Ascending aorta (tissue), 2 donors: Measurements from ENCODE around the gene ZNF277. TPM values are rescaled to one million over a fixed set of nuclear protein-coding genes. Genes with fewer than 3 reads are reported as not detected.

ENCODE experiments used
- DNase-seq, 2 donors: peaks; one replicate each; pipeline ENCODE4 v3.0.0-alpha.2; 2019; ENCODE audit warnings: low spot score in 2 of 2
- H3K27ac ChIP-seq, 2 donors: fragments of 200-600 bp; sonication (generic); one replicate each; pipeline ENCODE4 v1.5.1; 2016 to 2017; ENCODE audit warnings: mild to moderate bottlenecking in 1 of 2
- H3K27me3 ChIP-seq: fragments of 200-600 bp; sonication (generic); one replicate; pipeline ENCODE4 v1.5.1; 2017
- H3K36me3 ChIP-seq, 2 donors: fragments of 200-600 bp; sonication (generic); one replicate each; pipeline ENCODE4 v1.5.1; 2016
- H3K4me1 ChIP-seq, 2 donors: fragments of 200-600 bp; sonication (generic); one replicate each; pipeline ENCODE4 v1.5.1; 2016 to 2017; ENCODE audit warnings: mild to moderate bottlenecking in 1 of 2
- H3K4me3 ChIP-seq, 2 donors: fragments of 200-600 bp; sonication (generic); one replicate each; pipeline ENCODE4 v1.5.1; 2016 to 2017; ENCODE audit warnings: mild to moderate bottlenecking in 1 of 2
- H3K9me3 ChIP-seq, 2 donors: fragments of 200-600 bp; sonication (generic); one replicate each; pipeline ENCODE4 v1.5.1; 2016
- intact Hi-C: fragments of 100-400 bp; cut with DNase I; formaldehyde crosslinking; loops from one replicate; pipeline ENCODE4 v1.15.1; 2023
- total RNA-seq: library from RNA; depleted of rRNA; stranded (reverse); fragments of >200 nt; gene quantifications from one replicate; pipeline ENCODE4 v1.1.0, GENCODE V29; 2016
- TF ChIP-seq, protein P1 (sequence below), 3 experiments: fragments of 200-600 bp in 2 of 3; fragments of 450-650 bp in 1 of 3; sonication (generic) in 2 of 3; IDR thresholded peaks; one replicate each; pipeline ENCODE4 v1.5.1; 2016 to 2019; ENCODE audit warnings: antibody characterized with exemption in 3 of 3, mild to moderate bottlenecking in 1 of 3, moderate library complexity in 1 of 3

ZNF277 gene
- total RNA-seq, 1 donor from 2014 or later: 0.43 TPM

DNA sequence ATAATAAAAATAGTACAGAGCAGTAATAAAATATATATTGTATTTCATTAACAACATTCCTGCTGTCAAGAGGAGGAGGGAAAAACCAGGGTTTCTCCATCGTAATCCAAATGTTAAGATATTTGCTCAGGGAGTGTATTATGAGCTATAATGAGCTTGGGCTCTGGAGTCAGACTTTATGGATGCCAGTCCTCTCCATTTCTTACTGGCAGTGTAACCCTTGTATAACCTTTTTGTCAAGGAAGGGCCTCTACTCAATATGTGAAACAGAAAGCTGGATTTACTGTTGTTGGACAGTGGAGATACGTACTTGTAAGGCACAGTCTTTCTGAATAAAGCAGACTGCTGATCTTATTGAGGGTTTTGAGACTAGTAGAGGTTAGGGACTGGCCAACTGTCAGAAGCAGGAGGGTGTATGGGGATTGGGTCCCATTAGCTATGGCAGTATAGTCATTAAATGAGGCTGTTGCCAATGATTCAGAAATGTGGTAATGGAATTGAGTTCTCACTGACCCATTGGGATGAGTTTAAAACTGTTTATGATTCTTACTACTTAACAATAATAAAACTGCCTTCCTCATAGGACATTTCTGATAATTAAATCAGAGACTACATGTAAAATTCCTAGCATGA, 56.5 kb downstream of the ZNF277 start:
- no peak for DNase-seq
- H3K27me3 ChIP-seq: no peaks in the 10 kb centered on the region
- no peak overlapping the region for H3K27ac ChIP-seq
- H3K36me3 ChIP-seq: no peaks in the 10 kb centered on the region
- intact Hi-C loops: no loop called here
- no peak overlapping the region for H3K4me3 ChIP-seq
- no peaks in the 10 kb centered on the region for H3K9me3 ChIP-seq
- H3K4me1 ChIP-seq: no peaks in the 10 kb centered on the region
- TF ChIP-seq, protein P1, sequence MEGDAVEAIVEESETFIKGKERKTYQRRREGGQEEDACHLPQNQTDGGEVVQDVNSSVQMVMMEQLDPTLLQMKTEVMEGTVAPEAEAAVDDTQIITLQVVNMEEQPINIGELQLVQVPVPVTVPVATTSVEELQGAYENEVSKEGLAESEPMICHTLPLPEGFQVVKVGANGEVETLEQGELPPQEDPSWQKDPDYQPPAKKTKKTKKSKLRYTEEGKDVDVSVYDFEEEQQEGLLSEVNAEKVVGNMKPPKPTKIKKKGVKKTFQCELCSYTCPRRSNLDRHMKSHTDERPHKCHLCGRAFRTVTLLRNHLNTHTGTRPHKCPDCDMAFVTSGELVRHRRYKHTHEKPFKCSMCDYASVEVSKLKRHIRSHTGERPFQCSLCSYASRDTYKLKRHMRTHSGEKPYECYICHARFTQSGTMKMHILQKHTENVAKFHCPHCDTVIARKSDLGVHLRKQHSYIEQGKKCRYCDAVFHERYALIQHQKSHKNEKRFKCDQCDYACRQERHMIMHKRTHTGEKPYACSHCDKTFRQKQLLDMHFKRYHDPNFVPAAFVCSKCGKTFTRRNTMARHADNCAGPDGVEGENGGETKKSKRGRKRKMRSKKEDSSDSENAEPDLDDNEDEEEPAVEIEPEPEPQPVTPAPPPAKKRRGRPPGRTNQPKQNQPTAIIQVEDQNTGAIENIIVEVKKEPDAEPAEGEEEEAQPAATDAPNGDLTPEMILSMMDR (IDR thresholded peaks at IDR 0.05): no peak

DNA sequence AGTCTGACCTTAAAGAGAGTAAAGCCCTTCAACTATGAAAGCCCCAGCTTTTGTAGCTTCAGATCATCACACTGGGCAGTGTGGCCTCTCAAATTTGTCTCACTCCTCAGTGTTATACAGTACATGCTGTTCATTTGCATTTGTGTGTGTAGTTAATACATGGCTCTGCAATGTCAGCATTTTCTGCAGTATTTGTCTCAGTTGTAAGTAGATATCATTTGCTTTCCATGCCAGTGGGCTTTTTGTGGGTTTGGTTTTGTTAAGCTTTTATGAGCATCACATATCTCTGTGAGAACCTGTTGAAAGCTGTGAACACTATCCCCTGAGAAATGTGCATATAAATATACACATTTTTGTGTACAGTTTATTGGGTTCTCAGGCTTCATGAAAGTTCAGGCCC, 57.0 kb downstream of the ZNF277 start:
- H3K4me1 ChIP-seq: no peaks in the 10 kb centered on the region
- no peaks in the 10 kb centered on the region for H3K9me3 ChIP-seq
- no peak overlapping the region for H3K27ac ChIP-seq
- H3K36me3 ChIP-seq: no peaks in the 10 kb centered on the region
- intact Hi-C loops: no loop called here
- H3K4me3 ChIP-seq: no peak overlapping the region
- no peak for DNase-seq
- H3K27me3 ChIP-seq: no peaks in the 10 kb centered on the region
- TF ChIP-seq, protein P1 (IDR thresholded peaks at IDR 0.05): no peak

DNA sequence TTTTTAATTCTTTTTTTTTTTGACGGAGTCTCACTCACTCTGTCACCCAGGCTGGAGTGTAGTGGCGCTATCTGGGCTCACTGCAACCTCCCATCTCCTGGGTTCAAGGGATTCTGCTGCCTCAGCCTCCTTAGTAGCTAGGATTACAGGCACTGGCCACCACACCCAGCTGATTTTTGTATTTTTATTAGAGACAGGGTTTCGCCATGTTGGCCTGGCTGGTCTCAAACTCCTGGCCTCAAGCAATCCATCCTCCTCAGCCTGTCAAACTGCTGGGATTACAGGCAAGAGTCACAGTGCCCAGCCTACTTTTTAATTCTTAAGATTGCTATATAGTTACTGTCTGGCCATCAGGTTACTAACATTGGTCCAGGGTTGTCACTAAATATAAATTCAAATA, 59.6 kb downstream of the ZNF277 start:
- H3K27ac ChIP-seq: no peak overlapping the region
- intact Hi-C loops: no loop called here

DNA sequence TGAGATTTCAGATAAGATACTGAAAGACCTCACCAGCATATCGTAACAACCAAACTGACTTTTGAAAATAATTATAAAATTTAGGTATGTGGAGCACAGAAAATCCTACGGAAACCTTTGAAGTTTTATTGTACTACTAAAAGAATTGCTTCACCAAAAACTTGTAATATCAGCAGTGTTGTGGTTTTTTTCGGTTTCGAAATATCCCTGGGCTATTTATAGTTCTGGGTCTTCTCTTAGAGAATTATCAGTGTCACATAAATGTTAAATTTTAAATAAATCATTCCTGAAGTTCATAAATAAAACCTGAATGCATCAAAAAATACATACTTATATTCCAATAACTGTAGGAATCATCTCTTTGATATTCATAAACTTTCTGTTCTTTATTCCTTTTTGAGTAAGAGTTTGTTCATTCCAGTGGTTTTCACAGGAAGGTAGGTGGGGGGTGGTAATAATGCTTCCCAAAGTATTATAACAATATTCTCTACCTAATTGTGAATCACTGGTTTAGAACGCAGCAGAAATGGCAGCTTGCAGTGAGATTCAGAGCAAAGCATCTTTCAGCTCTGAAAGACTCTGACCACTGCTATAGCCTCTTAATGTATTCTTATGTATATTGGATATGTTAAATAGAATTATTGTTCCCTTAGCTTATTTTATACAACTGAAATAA, 60.2 kb downstream of the ZNF277 start:
- Histone ChIP-seq H3K27ac (no peak overlapping the region), H3K27me3 (no peaks in the 10 kb centered on the region), H3K9me3 (no peaks in the 10 kb centered on the region), H3K4me1 (no peaks in the 10 kb centered on the region), H3K36me3 (no peaks in the 10 kb centered on the region), H3K4me3 (no peak overlapping the region)
- intact Hi-C loops: no loop called here
- no peak for DNase-seq
- TF ChIP-seq, protein P1 (IDR thresholded peaks at IDR 0.05): no peak

More for the DNA sequence above, 59.6 kb downstream of the ZNF277 start:
- H3K4me3 ChIP-seq: no peak overlapping the region
- TF ChIP-seq, protein P1 (IDR thresholded peaks at IDR 0.05): no peak
- no peaks in the 10 kb centered on the region for H3K9me3 ChIP-seq
- H3K27me3 ChIP-seq: no peaks in the 10 kb centered on the region
- no peaks in the 10 kb centered on the region for H3K36me3 ChIP-seq
- DNase-seq: no peak
- H3K4me1 ChIP-seq: no peaks in the 10 kb centered on the region

DNA sequence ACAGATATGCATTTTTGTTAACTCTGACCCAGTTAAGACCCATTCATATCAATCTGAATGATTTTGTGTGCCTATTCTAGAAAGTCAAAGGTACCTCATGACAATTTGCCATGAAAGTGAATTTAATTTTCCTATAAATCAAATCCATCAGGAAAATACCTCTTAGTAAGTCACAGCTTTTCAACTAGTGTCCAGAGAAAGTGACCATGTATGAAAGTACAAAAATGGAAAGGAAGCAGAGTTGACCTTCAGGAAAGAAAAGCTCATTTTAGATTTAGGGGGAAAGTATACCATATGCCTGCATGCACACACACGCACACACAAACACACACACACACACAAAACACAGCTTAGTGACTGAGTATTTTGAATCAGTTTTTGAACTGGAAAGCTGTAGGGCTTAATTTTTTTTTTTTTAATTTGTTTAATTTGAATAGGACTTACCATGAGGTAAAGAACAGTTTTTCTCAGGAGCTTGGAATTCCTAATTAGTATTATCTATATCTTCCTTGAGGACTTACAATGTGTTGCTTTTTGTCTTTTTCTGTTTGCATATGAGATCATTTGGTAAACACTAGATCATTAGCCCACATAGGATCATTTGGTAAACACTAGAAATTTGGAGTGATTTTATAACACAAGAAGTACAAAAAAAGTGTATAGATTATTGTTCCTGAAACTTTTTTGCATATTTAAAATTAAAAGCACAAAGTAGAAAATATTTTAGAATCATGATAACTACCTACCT, 61.6 kb downstream of the ZNF277 start:
- TF ChIP-seq, protein P1 (IDR thresholded peaks at IDR 0.05): no peak

More for the DNA sequence above, 61.6 kb downstream of the ZNF277 start:
- intact Hi-C loops: no loop called here
- H3K4me3 ChIP-seq: no peak overlapping the region
- no peak for DNase-seq
- no peak overlapping the region for H3K27ac ChIP-seq
- no peaks in the 10 kb centered on the region for H3K9me3 ChIP-seq
- H3K4me1 ChIP-seq: no peaks in the 10 kb centered on the region
- H3K36me3 ChIP-seq: no peaks in the 10 kb centered on the region
- H3K27me3 ChIP-seq: no peaks in the 10 kb centered on the region
